Measurements from ENCODE around the gene PRPH. TPM values are rescaled to one million over a fixed set of nuclear protein-coding genes. Genes with fewer than 3 reads are reported as not detected.
A peak's percentile ranks its signal among the peaks of the same experiment; 100 is the strongest.
"Not testable (repeated sequence)": the region's sequence is repeated elsewhere in the genome, so short reads cannot be mapped to it uniquely, and the experiment has no call there.

The PRPH gene
- total and polyA plus RNA-seq, 4 donors, result 0.19 to 2.7 (median 0.67) TPM

- peaks cover 0 to 6% (median 0%) of the 10 kb centered on the region in 5 donors for H3K4me1 ChIP-seq (ENCODE audit: control insufficient read depth in 5 of 5, insufficient read depth in 5 of 5, low read length in 5 of 5)
- ATAC-seq (ENCODE audit: insufficient read depth, low FRiP score), result no peak
- no peak overlapping the region for H3K27ac ChIP-seq (ENCODE audit: low read depth in 1 of 2, low read length in 1 of 2)
- no peaks in the 10 kb centered on the region for H3K9me3 ChIP-seq (ENCODE audit: control insufficient read depth in 4 of 4, insufficient read depth in 3 of 4, low read length in 3 of 4)
- 93 to 94% methylated on average over 11 of the region's 11 CpGs for whole genome bisulfite sequencing, 2 donors
- TF ChIP-seq CTCF (IDR thresholded peaks at IDR 0.05; ENCODE audit: control extremely low read depth, extremely low read depth), result no peak
- no peaks in the 10 kb centered on the region for H3K27me3 ChIP-seq (ENCODE audit: control insufficient read depth in 3 of 3, insufficient read depth in 3 of 3, low read length in 2 of 3)
- no peak for DNase-seq
- H3K36me3 ChIP-seq (ENCODE audit: control insufficient read depth in 4 of 4, insufficient read depth in 4 of 4, low read length in 4 of 4), result peaks cover 0 to 4% (median 0%) of the 10 kb centered on the region in 4 donors
- no peak overlapping the region for H3K9ac ChIP-seq (ENCODE audit: insufficient read depth in 1 of 2, low read length in 2 of 2)
- H3K4me3 ChIP-seq, result no peak overlapping the region
Observed at GRCh38 chr12:49255857-49256637, 38.9 kb upstream of the PRPH start.

- not testable (repeated sequence) for H3K36me3 ChIP-seq (ENCODE audit: control insufficient read depth in 4 of 4, insufficient read depth in 4 of 4, low read length in 4 of 4); ATAC-seq (ENCODE audit: insufficient read depth, low FRiP score)
Observed at GRCh38 chr12:49257508-49258184, 37.3 kb upstream of the PRPH start.

GRCh38 chr12:49259452-49259851 is 35.5 kb upstream of the PRPH start:
- Histone ChIP-seq H3K9me3 (ENCODE audit: control insufficient read depth in 4 of 4, insufficient read depth in 3 of 4, low read length in 3 of 4) (no peaks in the 10 kb centered on the region), H3K27me3 (ENCODE audit: control insufficient read depth in 3 of 3, insufficient read depth in 3 of 3, low read length in 2 of 3) (no peaks in the 10 kb centered on the region), H3K36me3 (ENCODE audit: control insufficient read depth in 4 of 4, insufficient read depth in 4 of 4, low read length in 4 of 4) (no peaks in the 10 kb centered on the region), H3K27ac (ENCODE audit: low read depth in 1 of 2, low read length in 1 of 2) (no peak overlapping the region), H3K9ac (ENCODE audit: insufficient read depth in 1 of 2, low read length in 2 of 2) (no peak overlapping the region), H3K4me1 (ENCODE audit: control insufficient read depth in 5 of 5, insufficient read depth in 5 of 5, low read length in 5 of 5) (peaks cover 0 to 6% (median 0%) of the 10 kb centered on the region in 5 donors), H3K4me3 (no peak overlapping the region)
- 92 to 99% methylated on average over 4 of the region's 4 CpGs for WGBS, 2 donors
- TF ChIP-seq CTCF (IDR thresholded peaks at IDR 0.05; ENCODE audit: control extremely low read depth, extremely low read depth), result no peak
- no peak for ATAC-seq (ENCODE audit: insufficient read depth, low FRiP score)
- no peak for DNase-seq

More at GRCh38 chr12:49257508-49258184, 37.3 kb upstream of the PRPH start:
- not testable (repeated sequence) for H3K27ac ChIP-seq (ENCODE audit: low read depth in 1 of 2, low read length in 1 of 2); H3K4me1 ChIP-seq (ENCODE audit: control insufficient read depth in 5 of 5, insufficient read depth in 5 of 5, low read length in 5 of 5); H3K4me3 ChIP-seq; H3K27me3 ChIP-seq (ENCODE audit: control insufficient read depth in 3 of 3, insufficient read depth in 3 of 3, low read length in 2 of 3); DNase-seq; H3K9me3 ChIP-seq (ENCODE audit: control insufficient read depth in 4 of 4, insufficient read depth in 3 of 4, low read length in 3 of 4); H3K9ac ChIP-seq (ENCODE audit: insufficient read depth in 1 of 2, low read length in 2 of 2)
- 69 to 85% methylated on average over 10 of the region's 10 CpGs for WGBS, 2 donors

- Histone ChIP-seq H3K9me3 (ENCODE audit: control insufficient read depth in 4 of 4, insufficient read depth in 3 of 4, low read length in 3 of 4) (no peaks in the 10 kb centered on the region), H3K27ac (ENCODE audit: low read depth in 1 of 2, low read length in 1 of 2) (no peak overlapping the region), H3K4me1 (ENCODE audit: control insufficient read depth in 5 of 5, insufficient read depth in 5 of 5, low read length in 5 of 5) (peaks cover 0 to 6% (median 0%) of the 10 kb centered on the region in 5 donors), H3K36me3 (ENCODE audit: control insufficient read depth in 4 of 4, insufficient read depth in 4 of 4, low read length in 4 of 4) (no peaks in the 10 kb centered on the region), H3K27me3 (ENCODE audit: control insufficient read depth in 3 of 3, insufficient read depth in 3 of 3, low read length in 2 of 3) (no peaks in the 10 kb centered on the region), H3K4me3 (no peak overlapping the region), H3K9ac (ENCODE audit: insufficient read depth in 1 of 2, low read length in 2 of 2) (peak overlapping the region in 1 of 2 donors; percentile 53)
- ATAC-seq (ENCODE audit: insufficient read depth, low FRiP score) (no peak), DNase-seq (peak in 2 of 3 donors; percentile 61 to 86)
- 31 to 49% methylated on average over 3 of the region's 3 CpGs for WGBS, 2 donors
- no peak for TF ChIP-seq CTCF (IDR thresholded peaks at IDR 0.05; ENCODE audit: control extremely low read depth, extremely low read depth)
Observed at GRCh38 chr12:49260166-49260565, 34.8 kb upstream of the PRPH start.
